GM12891 (cell line): ENCODE results near the gene SLC6A19.

ENCODE experiments used
- PAX5 ChIP-seq: IDR thresholded peaks from 2 replicates; pipeline ENCODE4 v1.6.1; 2011; ENCODE audit warnings: low read length, moderate library complexity, mild to moderate bottlenecking; ENCODE audit not compliant: insufficient read depth, severe bottlenecking
- POLR2A ChIP-seq: IDR thresholded peaks from 2 replicates; pipeline ENCODE4 v1.6.1; 2011; ENCODE audit warnings: low read depth, low read length, control low read depth
- POLR2AphosphoS5 ChIP-seq: IDR thresholded peaks from 2 replicates; pipeline ENCODE4 v1.6.1; 2011; ENCODE audit warnings: low read depth, low read length, control low read depth
- TAF1 ChIP-seq: IDR thresholded peaks from 2 replicates; pipeline ENCODE4 v1.6.1; 2011; ENCODE audit warnings: low read depth, low read length, control low read depth

DNA sequence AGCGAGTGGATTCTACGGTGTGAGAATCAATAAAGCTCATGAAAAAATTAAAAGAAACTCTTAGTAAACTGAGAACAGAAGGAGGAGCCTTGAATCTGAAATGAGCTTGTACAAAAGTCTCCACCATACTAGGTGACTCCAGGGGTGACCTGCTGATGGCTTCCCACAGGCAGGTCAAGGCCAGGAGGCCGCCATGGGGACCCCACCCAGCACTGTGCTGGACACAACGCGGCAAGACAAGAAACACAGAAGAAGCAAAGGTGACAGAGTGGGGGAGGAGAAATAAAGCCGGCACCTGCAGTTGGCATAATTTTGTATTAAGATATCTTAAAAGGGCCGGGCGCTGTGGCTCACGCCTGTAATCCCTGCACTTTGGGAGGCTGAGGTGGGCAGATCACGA, 12.1 kb upstream of the SLC6A19 start:
- TF ChIP-seq POLR2A (no peak), POLR2AphosphoS5 (no peak), TAF1 (no peak), PAX5 (no peak)
